Liver (tissue), 9 donors: ENCODE results near the gene TPSG1. TPM values are rescaled to one million over a fixed set of nuclear protein-coding genes. Genes with fewer than 3 reads are reported as not detected.
"Not testable (repeated sequence)": the region's sequence is repeated elsewhere in the genome, so short reads cannot be mapped to it uniquely, and the experiment has no call there.

Experiments used
- DNase-seq: peaks from one replicate; pipeline ENCODE4 v3.0.0-alpha.2; 2017; ENCODE audit warnings: low spot score
- H3K27ac ChIP-seq, 2 donors: one replicate each; pipeline ENCODE4 v1.7.0; 2013; ENCODE audit warnings: inconsistent platforms in 2 of 2, low read length in 2 of 2, control low read depth in 1 of 2, low read depth in 1 of 2, mild to moderate bottlenecking in 1 of 2
- H3K27me3 ChIP-seq, 4 donors: one replicate each; pipeline versions ENCODE4 v1.6.1 to v1.7.0; 2013; ENCODE audit warnings: low read length in 3 of 4, inconsistent platforms in 1 of 4, mild to moderate bottlenecking in 1 of 4, moderate library complexity in 1 of 4; ENCODE audit not compliant: control insufficient read depth in 4 of 4, insufficient read depth in 4 of 4
- H3K36me3 ChIP-seq, 4 donors: one replicate each; pipeline versions ENCODE4 v1.6.1 to v1.7.0; 2013; ENCODE audit warnings: low read length in 3 of 4, mild to moderate bottlenecking in 3 of 4, low read depth in 1 of 4, moderate library complexity in 1 of 4; ENCODE audit not compliant: control insufficient read depth in 4 of 4, insufficient read depth in 3 of 4
- H3K4me1 ChIP-seq, 4 donors: one replicate each; pipeline versions ENCODE4 v1.6.1 to v1.7.0; 2013; ENCODE audit warnings: low read length in 3 of 4, mild to moderate bottlenecking in 3 of 4, moderate library complexity in 1 of 4; ENCODE audit not compliant: control insufficient read depth in 4 of 4, insufficient read depth in 4 of 4
- H3K4me3 ChIP-seq, 3 donors: one replicate each; pipeline versions ENCODE4 v1.6.1 to v1.7.0; 2013; ENCODE audit warnings: low read length in 3 of 3, control low read depth in 1 of 3, low read depth in 1 of 3, mild to moderate bottlenecking in 1 of 3
- H3K9ac ChIP-seq, 2 donors: one replicate each; pipeline ENCODE4 v1.7.0; 2013; ENCODE audit warnings: low read length in 2 of 2, mild to moderate bottlenecking in 2 of 2, moderate library complexity in 2 of 2, control low read depth in 1 of 2, low read depth in 1 of 2
- H3K9me3 ChIP-seq, 4 donors: one replicate each; pipeline versions ENCODE4 v1.6.1 to v1.7.0; 2013; ENCODE audit warnings: low read length in 3 of 4; ENCODE audit not compliant: control insufficient read depth in 4 of 4
- EGR1 ChIP-seq, 2 donors: IDR thresholded peaks; 2 replicates each; pipeline ENCODE4 v1.6.1; 2016 to 2018; ENCODE audit warnings: antibody characterized with exemption in 2 of 2, low read depth in 2 of 2
- FOXA1 ChIP-seq: IDR thresholded peaks from 2 replicates; pipeline ENCODE4 v1.6.1; 2016; ENCODE audit warnings: antibody characterized with exemption
- FOXA2 ChIP-seq: IDR thresholded peaks from 2 replicates; pipeline ENCODE4 v1.6.1; 2016; ENCODE audit warnings: antibody characterized with exemption
- GABPA ChIP-seq, 2 donors: IDR thresholded peaks in 1 of 2; conservative IDR thresholded peaks in 1 of 2; 2 replicates each; pipeline ENCODE4 v1.6.1; 2016; ENCODE audit warnings: antibody characterized with exemption in 2 of 2, mild to moderate bottlenecking in 1 of 2, moderate library complexity in 1 of 2
- HNF4A ChIP-seq, 2 donors: conservative IDR thresholded peaks; 2 replicates each; pipeline ENCODE4 v1.6.1; 2016; ENCODE audit warnings: antibody characterized with exemption in 2 of 2, mild to moderate bottlenecking in 2 of 2
- HNF4G ChIP-seq: IDR thresholded peaks from 2 replicates; pipeline ENCODE4 v1.6.1; 2016; ENCODE audit warnings: antibody characterized with exemption
- JUND ChIP-seq, 2 donors: IDR thresholded peaks; 2 replicates each; pipeline ENCODE4 v1.6.1; 2016; ENCODE audit warnings: antibody characterized with exemption in 2 of 2
- NR2F2 ChIP-seq: IDR thresholded peaks from 2 replicates; pipeline ENCODE4 v1.6.1; 2016; ENCODE audit warnings: antibody characterized with exemption
- RAD21 ChIP-seq, 2 donors: IDR thresholded peaks; 2 replicates each; pipeline ENCODE4 v1.6.1; 2016; ENCODE audit warnings: antibody characterized with exemption in 2 of 2, mild to moderate bottlenecking in 2 of 2
- RXRA ChIP-seq, 2 donors: IDR thresholded peaks; 2 replicates each; pipeline ENCODE4 v1.6.1; 2017 to 2018; ENCODE audit warnings: antibody characterized with exemption in 2 of 2, mild to moderate bottlenecking in 1 of 2
- SP1 ChIP-seq: IDR thresholded peaks from 2 replicates; pipeline ENCODE4 v1.6.1; 2018; ENCODE audit warnings: antibody characterized with exemption, mild to moderate bottlenecking
- YY1 ChIP-seq: IDR thresholded peaks from 2 replicates; pipeline ENCODE4 v1.6.1; 2016; ENCODE audit warnings: antibody characterized with exemption, mild to moderate bottlenecking
- ZBTB33 ChIP-seq: IDR thresholded peaks from 2 replicates; pipeline ENCODE4 v1.6.1; 2016; ENCODE audit warnings: antibody characterized with exemption
- WGBS: extraction: QIAGEN DNeasy Blood & Tissue Kit; methylation state at CpG from one replicate; pipeline ENCODE4 v1.1.7; 2013; 5-methylcytosine and 5-hydroxymethylcytosine counted together
- polyA plus RNA-seq, 2 donors: library from polyadenylated mRNA; stranded (reverse) in 1 of 2; unstranded in 1 of 2; fragments of 200-250 nt in 1 of 2; fragments of >200 nt in 1 of 2; fragmentation: Nextera tagmentation in 1 of 2; extraction: Ambion mirVana in 1 of 2; gene quantifications; one replicate each; pipeline versions ENCODE4 v1.2.1 to v1.2.3, GENCODE V29; 2013 to 2015
- total RNA-seq, 2 donors: library from RNA; depleted of rRNA; stranded (reverse); fragments of >200 nt; gene quantifications; one replicate each; pipeline ENCODE4 v1.2.3, GENCODE V29; 2014
- TF ChIP-seq, protein P1 (sequence below): IDR thresholded peaks from 2 replicates; pipeline ENCODE4 v1.6.1; 2016; ENCODE audit warnings: antibody characterized with exemption, mild to moderate bottlenecking
- TF ChIP-seq, protein P2 (sequence below): IDR thresholded peaks from 2 replicates; pipeline ENCODE4 v1.6.1; 2016; ENCODE audit warnings: antibody characterized with exemption
- TF ChIP-seq, protein P3 (sequence below): fragments of 150-350 bp; IDR thresholded peaks from 2 replicates; pipeline ENCODE4 v1.5.1; 2017; ENCODE audit warnings: improper control_type of control experiment, low read depth, low read length; ENCODE audit not compliant: missing input control
- donor health status: healthy.
- donor health status: healthy.
- donor health status: healthy.
- donor health status: healthy.
- donor health status: healthy.

The TPSG1 gene
- total and polyA plus RNA-seq, 4 donors = 0.55 TPM; not detected in 3

- H3K4me1 ChIP-seq = no peaks in the 10 kb centered on the region
- no peak overlapping the region for H3K27ac ChIP-seq
- WGBS = 89% methylated on average over 12 of the region's 12 CpGs
- H3K36me3 ChIP-seq = no peaks in the 10 kb centered on the region
- TF ChIP-seq EGR1 (IDR thresholded peaks at IDR 0.05; ENCODE audit: low read depth in 2 of 2) (no peak), GABPA (IDR thresholded peaks at IDR 0.05 in 1 of 2, conservative IDR thresholded peaks at IDR 0.05 in 1 of 2) (no peak)
- H3K27me3 ChIP-seq = no peaks in the 10 kb centered on the region
- H3K4me3 ChIP-seq = no peak overlapping the region
- no peak overlapping the region for H3K9ac ChIP-seq
- no peak for DNase-seq
- H3K9me3 ChIP-seq = no peaks in the 10 kb centered on the region
Measured at GRCh38 chr16:1271380-1271723, 46.3 kb upstream of the TPSG1 start.

GRCh38 chr16:1269418-1269817 lies 44.4 kb upstream of the TPSG1 start:
- H3K9me3 ChIP-seq, H3K27ac ChIP-seq, H3K9ac ChIP-seq, H3K4me1 ChIP-seq, H3K36me3 ChIP-seq, H3K27me3 ChIP-seq, H3K4me3 ChIP-seq, DNase-seq: not testable (repeated sequence)
- 95% methylated on average over 7 of the region's 7 CpGs for WGBS

GRCh38 chr16:1265826-1266225 lies 40.8 kb upstream of the TPSG1 start:
- DNase-seq = no peak
- no peaks in the 10 kb centered on the region for H3K4me1 ChIP-seq
- H3K27ac ChIP-seq = no peak overlapping the region
- no peaks in the 10 kb centered on the region for H3K9me3 ChIP-seq
- H3K9ac ChIP-seq = no peak overlapping the region
- no peak for TF ChIP-seq HNF4A (conservative IDR thresholded peaks at IDR 0.05)
- no peak for TF ChIP-seq RAD21 (IDR thresholded peaks at IDR 0.05)
- TF ChIP-seq NR2F2 = no peak
- no peak for TF ChIP-seq EGR1 (IDR thresholded peaks at IDR 0.05; ENCODE audit: low read depth in 2 of 2)
- TF ChIP-seq JUND (IDR thresholded peaks at IDR 0.05) = no peak
- no peak for TF ChIP-seq ZBTB33
- TF ChIP-seq, protein P1, sequence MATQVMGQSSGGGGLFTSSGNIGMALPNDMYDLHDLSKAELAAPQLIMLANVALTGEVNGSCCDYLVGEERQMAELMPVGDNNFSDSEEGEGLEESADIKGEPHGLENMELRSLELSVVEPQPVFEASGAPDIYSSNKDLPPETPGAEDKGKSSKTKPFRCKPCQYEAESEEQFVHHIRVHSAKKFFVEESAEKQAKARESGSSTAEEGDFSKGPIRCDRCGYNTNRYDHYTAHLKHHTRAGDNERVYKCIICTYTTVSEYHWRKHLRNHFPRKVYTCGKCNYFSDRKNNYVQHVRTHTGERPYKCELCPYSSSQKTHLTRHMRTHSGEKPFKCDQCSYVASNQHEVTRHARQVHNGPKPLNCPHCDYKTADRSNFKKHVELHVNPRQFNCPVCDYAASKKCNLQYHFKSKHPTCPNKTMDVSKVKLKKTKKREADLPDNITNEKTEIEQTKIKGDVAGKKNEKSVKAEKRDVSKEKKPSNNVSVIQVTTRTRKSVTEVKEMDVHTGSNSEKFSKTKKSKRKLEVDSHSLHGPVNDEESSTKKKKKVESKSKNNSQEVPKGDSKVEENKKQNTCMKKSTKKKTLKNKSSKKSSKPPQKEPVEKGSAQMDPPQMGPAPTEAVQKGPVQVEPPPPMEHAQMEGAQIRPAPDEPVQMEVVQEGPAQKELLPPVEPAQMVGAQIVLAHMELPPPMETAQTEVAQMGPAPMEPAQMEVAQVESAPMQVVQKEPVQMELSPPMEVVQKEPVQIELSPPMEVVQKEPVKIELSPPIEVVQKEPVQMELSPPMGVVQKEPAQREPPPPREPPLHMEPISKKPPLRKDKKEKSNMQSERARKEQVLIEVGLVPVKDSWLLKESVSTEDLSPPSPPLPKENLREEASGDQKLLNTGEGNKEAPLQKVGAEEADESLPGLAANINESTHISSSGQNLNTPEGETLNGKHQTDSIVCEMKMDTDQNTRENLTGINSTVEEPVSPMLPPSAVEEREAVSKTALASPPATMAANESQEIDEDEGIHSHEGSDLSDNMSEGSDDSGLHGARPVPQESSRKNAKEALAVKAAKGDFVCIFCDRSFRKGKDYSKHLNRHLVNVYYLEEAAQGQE = no peak
- no peak for TF ChIP-seq HNF4G
- no peak for TF ChIP-seq YY1
- TF ChIP-seq, protein P2, sequence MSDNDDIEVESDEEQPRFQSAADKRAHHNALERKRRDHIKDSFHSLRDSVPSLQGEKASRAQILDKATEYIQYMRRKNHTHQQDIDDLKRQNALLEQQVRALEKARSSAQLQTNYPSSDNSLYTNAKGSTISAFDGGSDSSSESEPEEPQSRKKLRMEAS = no peak
- TF ChIP-seq FOXA1 = no peak
- no peak for TF ChIP-seq GABPA (IDR thresholded peaks at IDR 0.05 in 1 of 2, conservative IDR thresholded peaks at IDR 0.05 in 1 of 2)
- TF ChIP-seq FOXA2 = no peak
- no peak for TF ChIP-seq RXRA (IDR thresholded peaks at IDR 0.05)
- TF ChIP-seq, protein P3, sequence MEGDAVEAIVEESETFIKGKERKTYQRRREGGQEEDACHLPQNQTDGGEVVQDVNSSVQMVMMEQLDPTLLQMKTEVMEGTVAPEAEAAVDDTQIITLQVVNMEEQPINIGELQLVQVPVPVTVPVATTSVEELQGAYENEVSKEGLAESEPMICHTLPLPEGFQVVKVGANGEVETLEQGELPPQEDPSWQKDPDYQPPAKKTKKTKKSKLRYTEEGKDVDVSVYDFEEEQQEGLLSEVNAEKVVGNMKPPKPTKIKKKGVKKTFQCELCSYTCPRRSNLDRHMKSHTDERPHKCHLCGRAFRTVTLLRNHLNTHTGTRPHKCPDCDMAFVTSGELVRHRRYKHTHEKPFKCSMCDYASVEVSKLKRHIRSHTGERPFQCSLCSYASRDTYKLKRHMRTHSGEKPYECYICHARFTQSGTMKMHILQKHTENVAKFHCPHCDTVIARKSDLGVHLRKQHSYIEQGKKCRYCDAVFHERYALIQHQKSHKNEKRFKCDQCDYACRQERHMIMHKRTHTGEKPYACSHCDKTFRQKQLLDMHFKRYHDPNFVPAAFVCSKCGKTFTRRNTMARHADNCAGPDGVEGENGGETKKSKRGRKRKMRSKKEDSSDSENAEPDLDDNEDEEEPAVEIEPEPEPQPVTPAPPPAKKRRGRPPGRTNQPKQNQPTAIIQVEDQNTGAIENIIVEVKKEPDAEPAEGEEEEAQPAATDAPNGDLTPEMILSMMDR = no peak
- TF ChIP-seq SP1 = no peak
- no peak overlapping the region for H3K4me3 ChIP-seq
- WGBS = 90% methylated on average over 19 of the region's 19 CpGs
- peaks cover 0 to 5% (median 0%) of the 10 kb centered on the region in 4 donors for H3K27me3 ChIP-seq
- H3K36me3 ChIP-seq = no peaks in the 10 kb centered on the region
